ENCODE measurements around the gene POLA2.

DNA sequence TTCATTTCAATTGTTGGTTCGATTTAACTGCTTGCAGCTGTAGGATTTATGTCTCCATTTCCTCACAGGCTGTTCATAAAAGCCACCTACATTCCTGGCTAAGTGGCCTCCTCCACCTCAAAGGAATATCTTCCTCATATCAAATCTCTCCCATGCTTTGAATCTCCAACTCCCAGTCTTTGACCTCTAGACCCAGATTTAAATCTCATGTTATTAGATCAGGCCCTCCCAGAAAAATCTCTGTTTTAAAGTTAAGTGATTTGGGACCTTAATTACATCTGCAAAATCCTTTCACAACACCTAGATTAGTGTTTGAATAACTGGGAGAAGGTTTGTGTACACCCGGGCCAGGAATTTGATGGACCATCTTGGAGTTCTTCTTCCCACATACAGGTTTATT is 33.9 kb upstream of the POLA2 start:
- TF ChIP-seq POLR2AphosphoS5 (IDR thresholded peaks at IDR 0.05; ENCODE audit: borderline replicate concordance, low read depth, low read length) = no peak
- no peak for TF ChIP-seq EZH2 (IDR thresholded peaks at IDR 0.05)
- no peak for TF ChIP-seq FOXP2 (optimal IDR thresholded peaks at IDR 0.05; ENCODE audit: control extremely low read depth, extremely low read length, insufficient read depth)

All from SK-N-MC (cell line).